B cell (primary cell): ENCODE measurements around the gene DAB1. TPM values are rescaled to one million over a fixed set of nuclear protein-coding genes. Genes with fewer than 3 reads are reported as not detected.
"Not testable (repeated sequence)": the region's sequence is repeated elsewhere in the genome, so short reads cannot be mapped to it uniquely, and the experiment has no call there.

Experiments
- ATAC-seq: fragments of 200-7000 bp; cut with Tn5 transposase; one replicate; pipeline ENCODE4 v1.10.0; 2021; ENCODE audit warnings: low read depth, mild to moderate bottlenecking, moderate number of reproducible peaks, moderate library complexity
- CTCF ChIA-PET: fragments of 350-600 bp; sonication (Branson Sonifier 250); formaldehyde crosslinking; loops from one replicate; lab custom pipeline; 2021; ENCODE audit warnings: antibody characterized with exemption, inconsistent platforms; lab: Charles Lee
- POLR2A ChIA-PET: fragments of 350-600 bp; sonication (Branson Sonifier 250); formaldehyde crosslinking; loops from one replicate; lab custom pipeline; 2021; ENCODE audit warnings: antibody characterized with exemption; lab: Charles Lee
- DNase-seq: peaks from one replicate; pipeline ENCODE4 v3.0.0; 2013
- H2AFZ ChIP-seq: 2 replicates; pipeline ENCODE4 v1.6.1; 2012; ENCODE audit warnings: mild to moderate bottlenecking, low read depth, low read length; ENCODE audit not compliant: insufficient read depth, poor library complexity, severe bottlenecking
- H3K27ac ChIP-seq, 2 donors: 1 replicate in 1 of 2; 2 replicates in 1 of 2; pipeline ENCODE4 v1.5.1; 2012 to 2013; ENCODE audit warnings: low read length in 2 of 2, mild to moderate bottlenecking in 2 of 2, moderate library complexity in 1 of 2
- H3K27me3 ChIP-seq, 4 experiments: fragments of 200-600 bp in 1 of 4; sonication (generic) in 1 of 4; replicated peaks in 1 of 4; 1 replicate in 2 of 4; 2 replicates in 2 of 4; pipeline versions ENCODE4 v1.6.1 to v1.7.0; 2013 to 2016; ENCODE audit warnings: low read length in 3 of 4, mild to moderate bottlenecking in 2 of 4, mixed read lengths in 1 of 4, moderate library complexity in 1 of 4; ENCODE audit not compliant: insufficient read depth in 4 of 4, control insufficient read depth in 3 of 4; ENCODE audit errors: control extremely low read depth in 1 of 4
- H3K36me3 ChIP-seq, 2 experiments: replicated peaks in 1 of 2; 1 replicate in 1 of 2; 2 replicates in 1 of 2; pipeline versions ENCODE4 v1.6.1 to v1.7.1; 2013; ENCODE audit warnings: low read length in 1 of 2; ENCODE audit not compliant: insufficient read depth in 2 of 2, control insufficient read depth in 1 of 2; ENCODE audit errors: control extremely low read depth in 1 of 2, extremely low read depth in 1 of 2
- H3K4me1 ChIP-seq, 2 donors: fragments of 200-600 bp in 1 of 2; sonication (generic) in 1 of 2; 1 replicate in 1 of 2; 2 replicates in 1 of 2; pipeline versions ENCODE4 v1.5.1 to v1.6.1; 2013 to 2017; ENCODE audit warnings: low read length in 2 of 2; ENCODE audit not compliant: control insufficient read depth in 2 of 2, insufficient read depth in 2 of 2
- H3K4me2 ChIP-seq: replicated peaks from 2 replicates; pipeline ENCODE3; 2012; ENCODE audit warnings: mild to moderate bottlenecking, low read depth, low read length; ENCODE audit not compliant: poor library complexity, severe bottlenecking
- H3K4me3 ChIP-seq, 5 experiments: fragments of 200-600 bp in 1 of 5; sonication (generic) in 1 of 5; 1 replicate in 3 of 5; 2 replicates in 2 of 5; pipeline versions ENCODE4 v1.5.1 to v1.7.0; 2011 to 2016; ENCODE audit warnings: low read length in 4 of 5, mild to moderate bottlenecking in 4 of 5, low read depth in 2 of 5, control low read depth in 1 of 5, moderate library complexity in 1 of 5; ENCODE audit not compliant: insufficient read depth in 1 of 5; ENCODE audit errors: control extremely low read depth in 1 of 5, extremely low read depth in 1 of 5
- H3K79me2 ChIP-seq: fragments of 200-600 bp; sonication (generic); one replicate; pipeline ENCODE4 v1.6.0; 2016; ENCODE audit warnings: low read length; ENCODE audit not compliant: control insufficient read depth, insufficient read depth
- H3K9ac ChIP-seq: fragments of 200-600 bp; sonication (generic); 2 replicates; pipeline ENCODE4 v1.6.1; 2017; ENCODE audit warnings: mild to moderate bottlenecking, low read length, moderate library complexity
- H3K9me3 ChIP-seq, 3 donors: one replicate each; pipeline versions ENCODE4 v1.6.1 to v1.7.1; 2013; ENCODE audit warnings: low read length in 2 of 3; ENCODE audit not compliant: control insufficient read depth in 2 of 3, insufficient read depth in 1 of 3; ENCODE audit errors: control extremely low read depth in 1 of 3
- H4K20me1 ChIP-seq: 2 replicates; pipeline ENCODE4 v1.6.0; 2012; ENCODE audit warnings: mild to moderate bottlenecking, low read length; ENCODE audit not compliant: insufficient read depth, control insufficient read depth, poor library complexity, severe bottlenecking
- H3K27ac Mint-ChIP-seq: one replicate; pipeline ENCODE4 v1.8.0; 2021; ENCODE audit warnings: mixed read lengths
- H3K27me3 Mint-ChIP-seq: one replicate; pipeline ENCODE4 v1.8.0; 2021; ENCODE audit warnings: mixed read lengths
- H3K4me1 Mint-ChIP-seq: one replicate; pipeline ENCODE4 v1.8.0; 2021; ENCODE audit warnings: mixed read lengths
- H3K4me3 Mint-ChIP-seq: one replicate; pipeline ENCODE4 v1.8.0; 2021; ENCODE audit warnings: mixed read lengths
- H3K9me3 Mint-ChIP-seq: one replicate; pipeline ENCODE4 v1.8.0; 2022; ENCODE audit warnings: mixed read lengths; ENCODE audit not compliant: insufficient read depth
- CTCF ChIP-seq: fragments of 200-600 bp; IDR thresholded peaks from one replicate; pipeline ENCODE4 v1.8.0; 2022; ENCODE audit warnings: antibody characterized with exemption, mild to moderate bottlenecking
- EZH2 ChIP-seq: IDR thresholded peaks from 2 replicates; pipeline ENCODE4 v1.6.1; 2012; ENCODE audit warnings: borderline replicate concordance, low read depth, mild to moderate bottlenecking, moderate library complexity, low read length; ENCODE audit not compliant: insufficient read depth, poor library complexity, severe bottlenecking
- WGBS: methylation state at CpG from one replicate; pipeline ENCODE4 v1.1.5; 2013; ENCODE audit warnings: missing lambda C conversion rate; ENCODE audit not compliant: insufficient coverage; 5-methylcytosine and 5-hydroxymethylcytosine counted together
- intact Hi-C: fragments of 100-400 bp; cut with micrococcal nuclease; formaldehyde crosslinking; loops from one replicate; pipeline ENCODE4 v1.10.0; 2022
- polyA plus RNA-seq: library from polyadenylated mRNA; depleted of rRNA; stranded (reverse); fragments of >200 nt; gene quantifications from 2 replicates; pipeline ENCODE4 v1.2.3, GENCODE V29; 2012
- total RNA-seq, 2 donors: library from RNA; stranded (reverse); fragments of 120-200 nt in 1 of 2; gene quantifications; 1 replicate in 1 of 2; 2 replicates in 1 of 2; pipeline versions ENCODE4 v1.2.3 to v1.2.4, GENCODE V29; 2013 to 2022

DAB1 gene
- total and polyA plus RNA-seq, 2 donors (not counting 1 experiment from before 2014, with no cell fraction given), result not detected

GRCh38 chr1:57089221-57089620, 334.6 kb downstream of the DAB1 start:
- CTCF ChIA-PET, result no interaction called here
- DNase-seq, result no peak
- Histone ChIP-seq H3K36me3 (no peaks in the 10 kb centered on the region), H3K4me2 (no peak overlapping the region), H3K9ac (no peak overlapping the region), H3K9me3 (peaks cover 0 to 2% (median 0%) of the 10 kb centered on the region in 3 donors), H4K20me1 (no peaks in the 10 kb centered on the region), H3K4me3 (no peak overlapping the region), H3K4me1 (no peaks in the 10 kb centered on the region), H3K27ac (no peak overlapping the region), H2AFZ (no peak overlapping the region), H3K27me3 (peaks cover 0 to 3% (median 0%) of the 10 kb centered on the region in 4 experiments), H3K79me2 (no peaks in the 10 kb centered on the region)
- Mint-ChIP-seq H3K27ac (no peak overlapping the region), H3K4me1 (no peaks in the 10 kb centered on the region), H3K4me3 (no peak overlapping the region), H3K27me3 (peaks cover 4% of the 10 kb centered on the region), H3K9me3 (no peaks in the 10 kb centered on the region)
- whole genome bisulfite sequencing, result no CpG with 5 or more reads among the region's 4 CpGs
- POLR2A ChIA-PET, result no interaction called here
- intact Hi-C loops, result no loop called here
- ATAC-seq, result no peak
- TF ChIP-seq EZH2, result no peak
- TF ChIP-seq CTCF, result no peak

- peaks cover 7% of the 10 kb centered on the region for H3K27me3 Mint-ChIP-seq
- H3K9me3 Mint-ChIP-seq, result no peaks in the 10 kb centered on the region
- Histone ChIP-seq H3K4me2 (no peak overlapping the region), H3K27ac (no peak overlapping the region), H3K9ac (no peak overlapping the region), H3K4me1 (no peaks in the 10 kb centered on the region), H3K4me3 (no peak overlapping the region), H3K27me3 (peaks cover 0 to 3% (median 0%) of the 10 kb centered on the region in 4 experiments), H3K79me2 (no peaks in the 10 kb centered on the region), H3K36me3 (no peaks in the 10 kb centered on the region), H3K9me3 (peaks cover 0 to 2% (median 0%) of the 10 kb centered on the region in 3 donors), H2AFZ (no peak overlapping the region), H4K20me1 (no peaks in the 10 kb centered on the region)
- no peak for TF ChIP-seq EZH2
- TF ChIP-seq CTCF, result no peak
- ATAC-seq (no peak), DNase-seq (no peak)
- CTCF ChIA-PET, result no interaction called here
- H3K4me1 Mint-ChIP-seq, result no peaks in the 10 kb centered on the region
- intact Hi-C loops, result no loop called here
- POLR2A ChIA-PET, result no interaction called here
- H3K4me3 Mint-ChIP-seq, result no peak overlapping the region
- no peak overlapping the region for H3K27ac Mint-ChIP-seq
- WGBS, result 89% methylated on average over 4 of the region's 6 CpGs
Observed at GRCh38 chr1:57088653-57089052, 335.2 kb downstream of the DAB1 start.

- H3K9ac ChIP-seq, H4K20me1 ChIP-seq, H3K27ac Mint-ChIP-seq, H3K79me2 ChIP-seq, H3K27ac ChIP-seq, H3K27me3 ChIP-seq, CTCF ChIA-PET, intact Hi-C loops, H3K9me3 Mint-ChIP-seq, H3K4me3 Mint-ChIP-seq, H3K4me2 ChIP-seq, H2AFZ ChIP-seq, POLR2A ChIA-PET, H3K4me1 ChIP-seq, ATAC-seq, DNase-seq, H3K9me3 ChIP-seq, H3K27me3 Mint-ChIP-seq, H3K36me3 ChIP-seq, H3K4me3 ChIP-seq, H3K4me1 Mint-ChIP-seq: not testable (repeated sequence)
- WGBS, result no CpG with 5 or more reads among the region's 3 CpGs
Observed at GRCh38 chr1:57087660-57088059, 336.2 kb downstream of the DAB1 start.
